ENCODE data around the gene SETD1A. TPM values are rescaled to one million over a fixed set of nuclear protein-coding genes. Genes with fewer than 3 reads are reported as not detected.
A peak's percentile ranks its signal among the peaks of the same experiment; 100 is the strongest.

SETD1A gene
- total RNA-seq, 3 donors from 2014 or later (not counting 1 experiment from before 2014, with no cell fraction given), result 32.9 to 34.5 (median 33.9) TPM

DNA sequence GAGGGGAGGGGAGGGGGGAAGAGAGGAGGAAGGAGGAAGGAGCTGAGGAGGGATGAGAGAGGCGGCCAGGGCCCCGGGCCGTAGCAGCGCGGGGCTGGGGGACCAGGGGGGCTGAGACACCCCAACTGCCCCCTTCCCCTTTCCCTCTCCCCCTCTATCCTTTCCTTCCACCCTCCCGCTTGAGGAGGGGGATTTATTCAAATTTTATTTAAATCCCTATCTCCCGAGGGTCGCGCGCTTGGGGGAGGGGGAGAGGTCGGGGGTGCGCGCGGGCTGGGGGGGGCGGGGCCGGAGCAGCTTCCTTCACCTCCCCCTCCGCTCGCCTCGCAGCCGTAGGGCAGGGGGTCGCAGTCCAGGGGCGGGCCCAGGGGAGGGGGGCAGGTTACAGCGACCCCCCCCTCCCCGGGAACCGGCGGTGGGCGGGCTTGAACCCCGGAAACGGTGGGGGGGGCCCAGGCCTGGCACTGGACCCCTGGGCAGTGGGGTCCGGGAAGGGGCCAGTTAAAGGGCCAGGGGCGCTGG is 33.9 kb upstream of the SETD1A start, which contains the start of gene FBXL19:
TSS of gene FBXL19 (plus strand) at position 19 of the 522 bp plus-strand sequence. CDS start 2,183 bp downstream, outside the sequence.
- no peak for TF ChIP-seq CTCF (IDR thresholded peaks at IDR 0.05)
- no peaks in the 10 kb centered on the region for H3K36me3 Mint-ChIP-seq
- peak within 1 kb of the TSS; percentile 100 for H3K4me3 Mint-ChIP-seq
- no peaks in the 10 kb centered on the region for H3K27me3 Mint-ChIP-seq (ENCODE audit: low read depth in 2 of 2)
- no peaks in the 10 kb centered on the region for H3K9me3 Mint-ChIP-seq
- ATAC-seq, result no peak
- H3K4me1 Mint-ChIP-seq, result peaks cover 15 to 38% of the 10 kb centered on the region in 2 donors
- H3K27ac Mint-ChIP-seq, result peak within 1 kb of the TSS; percentile 99 to 100
- Histone ChIP-seq H3K36me3 (ENCODE audit: control insufficient read depth, insufficient read depth, low read length) (no peaks in the 10 kb centered on the region), H3K27me3 (ENCODE audit: control insufficient read depth, insufficient read depth, low read length) (no peaks in the 10 kb centered on the region), H3K27ac (ENCODE audit: low read length) (peak within 1 kb of the TSS; percentile 96), H3K4me1 (ENCODE audit: control insufficient read depth, insufficient read depth, low read length) (peaks cover 21% of the 10 kb centered on the region), H3K9me3 (ENCODE audit: control insufficient read depth, insufficient read depth, low read length) (no peaks in the 10 kb centered on the region), H3K4me3 (ENCODE audit: low read length) (peak within 1 kb of the TSS; percentile 86)
- intact Hi-C loops (cut with micrococcal nuclease), result loop anchor here (2.0 to 5.0 kb wide), 5 partner anchors 33 to 226 kb away; partner anchors contain the start of genes CFAP119, RNF40, SETD1A and SRCAP
- 0% methylated on average over 14 of the region's 31 CpGs for WGBS (ENCODE audit: insufficient coverage)
- no peak for DNase-seq

GRCh38 chr16:30924076-30924912 is 33.3 kb upstream of the SETD1A start:
- TF ChIP-seq CTCF (IDR thresholded peaks at IDR 0.05), result no peak
- Mint-ChIP-seq H3K4me3 (peak overlapping the region; percentile 76), H3K9me3 (no peaks in the 10 kb centered on the region), H3K27ac (peak overlapping the region in 1 of 2 donors; percentile 64), H3K4me1 (peaks cover 15 to 38% of the 10 kb centered on the region in 2 donors), H3K27me3 (ENCODE audit: low read depth in 2 of 2) (no peaks in the 10 kb centered on the region), H3K36me3 (no peaks in the 10 kb centered on the region)
- intact Hi-C loops (cut with micrococcal nuclease), result loop anchor here (5.0 kb wide), 2 partner anchors 162 to 227 kb away; partner anchors contain the start of genes CFAP119, RNF40 and SRCAP
- peak overlapping the region; percentile 86 for H3K4me3 ChIP-seq (ENCODE audit: low read length)
- H3K4me1 ChIP-seq (ENCODE audit: control insufficient read depth, insufficient read depth, low read length), result peaks cover 21% of the 10 kb centered on the region
- H3K36me3 ChIP-seq (ENCODE audit: control insufficient read depth, insufficient read depth, low read length), result no peaks in the 10 kb centered on the region
- no peak for DNase-seq
- H3K27ac ChIP-seq (ENCODE audit: low read length), result no peak overlapping the region
- H3K27me3 ChIP-seq (ENCODE audit: control insufficient read depth, insufficient read depth, low read length), result no peaks in the 10 kb centered on the region
- no peaks in the 10 kb centered on the region for H3K9me3 ChIP-seq (ENCODE audit: control insufficient read depth, insufficient read depth, low read length)
- ATAC-seq, result no peak
- 5% methylated on average over 52 of the region's 53 CpGs for WGBS (ENCODE audit: insufficient coverage)

GRCh38 chr16:30924913-30925631 is 32.5 kb upstream of the SETD1A start:
- H3K9me3 ChIP-seq (ENCODE audit: control insufficient read depth, insufficient read depth, low read length), result no peaks in the 10 kb centered on the region
- H3K4me1 Mint-ChIP-seq, result peaks cover 15 to 38% of the 10 kb centered on the region in 2 donors
- H3K4me3 Mint-ChIP-seq, result peak overlapping the region; percentile 76
- no peaks in the 10 kb centered on the region for H3K27me3 Mint-ChIP-seq (ENCODE audit: low read depth in 2 of 2)
- DNase-seq (no peak), ATAC-seq (no peak)
- peak overlapping the region in 1 of 2 donors; percentile 64 for H3K27ac Mint-ChIP-seq
- no peak overlapping the region for H3K4me3 ChIP-seq (ENCODE audit: low read length)
- intact Hi-C loops (cut with micrococcal nuclease), result loop anchor here (5.0 kb wide), 2 partner anchors 163 to 228 kb away; partner anchors contain the start of genes CFAP119, RNF40 and SRCAP
- no peak for TF ChIP-seq CTCF (IDR thresholded peaks at IDR 0.05)
- no peaks in the 10 kb centered on the region for H3K9me3 Mint-ChIP-seq
- no peaks in the 10 kb centered on the region for H3K27me3 ChIP-seq (ENCODE audit: control insufficient read depth, insufficient read depth, low read length)
- no peaks in the 10 kb centered on the region for H3K36me3 Mint-ChIP-seq
- peaks cover 21% of the 10 kb centered on the region for H3K4me1 ChIP-seq (ENCODE audit: control insufficient read depth, insufficient read depth, low read length)
- WGBS (ENCODE audit: insufficient coverage), result 97% methylated on average over 11 of the region's 11 CpGs
- no peak overlapping the region for H3K27ac ChIP-seq (ENCODE audit: low read length)
- no peaks in the 10 kb centered on the region for H3K36me3 ChIP-seq (ENCODE audit: control insufficient read depth, insufficient read depth, low read length)

Data from natural killer cell (primary cell).